GM13976 (cell line): ENCODE results near the gene KCTD16.

Source experiments
- DNase-seq: peaks from one replicate; pipeline ENCODE4 v3.0.0; 2012; ENCODE audit warnings: low spot score
- CTCF ChIP-seq: IDR thresholded peaks from 2 replicates; pipeline ENCODE4 v1.5.1; 2012; ENCODE audit warnings: borderline replicate concordance, mild to moderate bottlenecking; ENCODE audit not compliant: insufficient read depth; ENCODE audit errors: extremely low read depth, missing control alignments, control extremely low read depth
- in situ Hi-C: fragments of 300-500 bp; cut with MboI; formaldehyde crosslinking; loops from one replicate; pipeline ENCODE4 v1.12.0; 2022; ENCODE audit warnings: low sequenced_read_pairs, mixed read lengths, inconsistent platforms; ENCODE audit not compliant: unreplicated experiment

The KCTD16 gene

DNA sequence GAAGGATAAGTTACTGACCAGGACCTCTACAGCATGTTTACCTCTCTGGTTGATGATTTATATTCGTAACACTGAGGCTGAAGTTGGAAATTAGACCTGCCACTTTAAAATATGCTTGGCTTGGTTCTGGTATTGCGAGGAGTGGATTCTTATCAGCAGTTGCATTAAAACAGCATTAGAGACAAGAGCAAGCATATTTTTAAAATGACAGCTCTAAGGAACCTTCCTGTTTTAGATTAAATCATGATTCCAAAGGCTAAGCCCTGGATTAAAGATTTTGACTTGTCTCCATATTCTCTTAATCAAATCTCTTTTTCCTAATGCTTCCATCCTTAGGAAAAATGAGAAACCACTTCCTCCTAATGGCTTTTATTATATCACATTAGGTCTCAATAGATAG lies 277.8 kb downstream of the KCTD16 start:
- in situ Hi-C loops: no loop called here
- TF ChIP-seq CTCF: no peak
- DNase-seq: no peak

GRCh38 chr5:144451187-144451973 lies 280.7 kb downstream of the KCTD16 start:
- no peak for TF ChIP-seq CTCF

GRCh38 chr5:144453753-144454152 lies 283.1 kb downstream of the KCTD16 start:
- no peak for DNase-seq

More at GRCh38 chr5:144451187-144451973, 280.7 kb downstream of the KCTD16 start:
- DNase-seq: no peak
- in situ Hi-C loops: no loop called here

DNA sequence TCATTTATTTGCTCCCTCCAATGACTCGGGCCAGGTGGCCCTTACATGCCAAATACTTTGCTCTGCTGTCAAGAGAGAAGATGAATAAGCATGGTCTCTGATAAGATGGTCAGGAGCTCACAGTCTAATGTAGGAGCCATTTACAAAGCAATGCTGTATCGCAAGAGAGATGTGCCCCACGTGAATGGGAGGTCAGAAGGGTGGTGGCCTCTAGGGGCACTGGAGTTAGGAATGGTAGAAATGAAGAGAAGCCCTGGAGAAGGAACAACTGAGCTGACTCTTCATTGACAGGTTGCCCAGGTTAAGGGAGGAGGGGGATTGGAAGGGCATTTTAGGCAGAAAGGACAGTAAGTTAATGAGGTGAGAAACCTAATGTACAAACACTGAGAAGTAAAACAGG lies 286.5 kb downstream of the KCTD16 start:
- TF ChIP-seq CTCF: no peak
- no peak for DNase-seq
- in situ Hi-C loops: no loop called here

More at GRCh38 chr5:144453753-144454152, 283.1 kb downstream of the KCTD16 start:
- TF ChIP-seq CTCF: no peak
- in situ Hi-C loops: no loop called here

DNA sequence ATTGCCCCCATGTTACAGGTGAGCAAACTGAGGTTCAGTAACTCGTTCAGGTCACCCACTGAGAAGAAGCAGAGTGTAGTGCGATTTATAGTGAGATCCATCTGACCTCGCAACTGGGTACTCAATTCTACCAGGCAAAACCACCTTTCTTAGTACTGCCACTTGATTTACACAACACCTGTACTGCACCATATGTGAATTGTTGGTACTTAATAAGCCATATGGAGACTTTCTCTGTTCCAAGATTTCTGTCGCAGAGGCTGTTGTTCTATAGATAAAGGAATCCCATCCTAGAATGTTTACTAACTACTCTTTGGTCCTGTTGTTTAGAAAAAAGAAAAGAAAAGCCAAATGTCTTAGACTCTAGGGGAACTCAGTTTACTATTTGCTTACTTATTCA lies 287.5 kb downstream of the KCTD16 start:
- in situ Hi-C loops: no loop called here
- no peak for TF ChIP-seq CTCF
- DNase-seq: no peak

- no peak for TF ChIP-seq CTCF
- DNase-seq: no peak
- in situ Hi-C loops: no loop called here
Measured at GRCh38 chr5:144460600-144460999, 289.9 kb downstream of the KCTD16 start.
